Umbilical cord (tissue), 2 donors: ENCODE measurements around the gene SLC26A2. TPM values are rescaled to one million over a fixed set of nuclear protein-coding genes. Genes with fewer than 3 reads are reported as not detected.
"Not testable (repeated sequence)": the region's sequence is repeated elsewhere in the genome, so short reads cannot be mapped to it uniquely, and the experiment has no call there.

Experiments
- DNase-seq: peaks from one replicate; pipeline ENCODE4 v3.0.0-alpha.2; 2015; ENCODE audit warnings: low spot score
- total RNA-seq: library from RNA; depleted of rRNA; stranded (reverse); fragments of >200 nt; gene quantifications from one replicate; pipeline ENCODE4 v1.2.3, GENCODE V29; 2014; ENCODE audit warnings: low replicate concordance; ENCODE audit not compliant: insufficient read depth

Gene SLC26A2
- total RNA-seq, 1 donor from 2014 or later: 32.5 TPM

DNA sequence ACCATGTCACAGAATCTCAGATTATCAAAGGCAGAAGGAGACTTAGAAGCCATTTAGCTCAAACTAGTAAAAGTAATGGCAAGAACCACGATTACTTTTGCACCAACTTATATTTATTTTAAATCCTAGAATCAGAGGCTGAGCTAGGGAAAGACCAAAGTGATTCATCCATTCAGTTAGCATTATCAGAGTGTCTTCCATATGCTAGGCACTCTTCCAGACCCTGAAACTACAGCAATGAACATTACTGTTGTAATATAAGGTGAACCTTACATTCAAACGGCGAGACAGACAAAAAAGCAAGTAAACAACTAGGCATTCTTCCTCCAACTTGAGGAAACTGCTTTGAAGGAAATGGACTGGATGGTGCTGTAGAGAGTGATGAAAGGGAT is 23.9 kb upstream of the SLC26A2 start:
- peak; percentile 41 for DNase-seq

DNA sequence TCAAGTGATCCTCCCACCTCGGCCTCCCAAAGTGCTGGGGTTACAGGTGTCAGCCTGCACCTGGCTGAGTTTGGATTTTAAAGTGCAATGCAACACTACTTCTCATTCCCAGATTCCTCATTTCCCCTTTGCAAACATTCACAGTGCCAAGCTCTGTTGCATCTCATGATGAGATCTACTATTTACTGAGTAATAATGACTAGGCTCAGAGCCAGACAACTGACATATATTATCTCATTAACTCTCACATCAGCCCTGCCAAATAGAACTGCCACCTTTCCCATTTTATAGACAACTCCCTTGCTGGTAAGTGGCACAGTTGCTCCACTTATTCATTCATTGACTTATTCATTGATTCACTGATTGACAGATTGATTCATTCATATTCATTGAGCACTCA is 22.9 kb upstream of the SLC26A2 start:
- DNase-seq: no peak

DNA sequence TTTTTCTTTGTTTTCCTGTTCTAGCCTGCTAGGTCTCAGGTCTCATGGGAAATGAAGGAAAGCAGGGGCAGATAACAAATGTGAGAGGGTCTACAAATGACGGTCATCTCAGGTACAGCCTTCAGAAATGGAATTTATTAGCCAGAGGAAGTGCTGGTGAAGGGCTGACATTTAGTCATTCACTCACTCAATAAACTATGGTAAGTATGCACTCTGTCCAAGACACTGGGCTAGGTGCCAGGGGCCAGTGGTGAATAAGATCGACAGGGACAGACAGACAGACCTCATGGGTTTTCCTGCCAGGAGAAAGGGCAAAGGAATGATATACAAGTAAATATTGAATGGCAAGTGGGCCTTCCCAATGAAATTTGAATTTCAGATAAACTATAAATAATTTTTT is 22.3 kb upstream of the SLC26A2 start:
- DNase-seq: no peak

DNA sequence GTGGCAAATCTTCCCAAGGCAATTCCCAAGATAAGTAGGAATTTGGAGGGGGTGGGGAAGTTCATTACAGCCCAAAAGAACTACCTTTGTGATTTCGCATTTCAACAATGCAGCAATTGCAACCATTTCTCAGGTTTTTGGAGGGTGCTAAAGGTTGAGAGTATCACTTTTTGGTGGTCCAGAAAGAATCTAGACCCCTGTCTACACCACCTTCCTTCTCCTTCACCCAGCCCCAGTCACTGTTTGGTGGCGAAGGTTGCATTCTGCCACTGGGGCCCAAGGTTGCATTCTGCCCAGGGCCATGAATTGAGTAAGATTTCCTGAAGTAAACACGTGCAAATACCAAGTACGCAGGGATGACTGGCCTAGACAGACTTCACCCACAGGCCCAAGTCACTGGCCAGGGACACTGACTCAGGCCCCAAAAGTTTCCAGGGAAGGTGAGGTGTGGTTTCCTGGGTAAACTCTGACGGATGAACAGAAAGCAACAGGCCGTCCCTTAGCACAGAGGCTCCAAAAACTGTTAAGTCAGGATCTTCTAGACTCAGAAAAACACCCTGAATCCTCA is 21.7 kb upstream of the SLC26A2 start:
- no peak for DNase-seq

DNA sequence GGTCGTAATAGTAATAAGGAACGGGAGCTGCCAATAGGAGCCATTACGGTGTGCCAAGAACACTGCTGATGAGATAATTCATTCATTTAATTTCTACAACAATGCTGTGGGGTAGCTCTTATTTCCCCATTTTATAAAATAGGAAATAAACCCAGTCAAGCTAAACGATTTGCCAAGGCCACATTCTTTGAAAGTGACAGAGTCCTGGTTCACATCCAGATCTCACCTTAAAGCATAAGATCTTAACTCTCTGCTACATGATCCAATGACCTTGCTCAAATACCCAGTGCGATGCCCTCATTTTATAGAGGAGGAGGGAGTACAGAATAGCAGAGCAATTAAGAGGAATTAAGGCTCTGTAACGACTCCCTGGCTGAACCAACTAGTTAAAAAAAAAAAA is 21.0 kb upstream of the SLC26A2 start:
- no peak for DNase-seq

DNA sequence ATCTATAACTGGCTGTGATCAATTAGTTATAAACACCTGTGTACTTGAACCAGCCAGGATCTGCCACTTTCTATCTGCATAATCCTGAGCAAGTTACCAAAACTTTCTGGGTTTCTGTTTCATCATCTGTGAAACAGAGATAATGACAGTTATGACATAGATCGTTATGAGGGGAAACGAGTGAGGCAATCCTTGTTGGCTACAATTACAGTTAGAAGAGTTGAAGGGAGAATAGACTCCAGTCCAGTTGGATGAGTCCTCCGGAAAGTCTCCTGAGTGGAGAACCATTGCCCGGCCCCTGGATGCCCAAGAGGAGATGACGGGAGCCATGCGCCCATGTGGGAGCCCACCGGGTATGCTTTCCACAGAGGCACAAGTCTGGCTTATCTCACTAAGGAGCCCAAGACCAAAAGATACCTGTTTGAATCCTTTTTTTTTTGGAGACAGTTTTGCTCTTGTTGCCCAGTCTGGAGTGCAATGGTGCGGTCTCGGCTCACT is 20.4 kb upstream of the SLC26A2 start:
- no peak for DNase-seq

DNA sequence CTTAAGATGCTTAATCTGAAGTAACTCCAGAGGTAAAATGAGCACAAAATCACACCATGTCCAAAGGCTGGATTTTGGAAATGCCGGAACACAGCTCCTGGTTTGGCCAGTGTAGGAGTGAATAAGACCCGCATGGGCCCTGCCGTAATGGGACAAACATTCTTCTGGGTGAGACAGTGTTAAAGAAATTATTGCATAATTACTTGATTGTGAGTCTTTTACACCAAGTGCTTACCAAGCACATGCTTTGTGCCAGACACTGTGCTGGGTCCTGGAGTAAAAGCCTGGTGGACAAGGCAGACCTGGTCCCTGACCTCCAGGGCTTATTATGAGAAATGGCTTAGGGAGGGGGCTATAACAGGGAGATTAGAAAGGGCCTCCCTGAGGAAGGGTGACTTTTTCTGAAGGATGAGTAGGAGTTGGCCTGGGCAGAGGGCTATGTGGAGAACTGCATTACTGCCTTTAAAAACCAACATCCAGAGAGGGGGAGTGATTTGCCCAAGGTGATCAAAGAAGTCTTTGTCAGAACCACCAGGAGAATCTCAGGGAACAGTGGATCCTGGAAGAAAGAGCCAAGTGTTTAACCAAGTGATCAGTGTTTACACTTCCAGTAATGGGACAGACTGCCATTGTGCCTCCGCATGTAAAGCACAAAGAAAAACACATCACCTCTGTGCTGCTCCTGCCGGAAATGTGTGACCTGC is 19.5 kb upstream of the SLC26A2 start:
- no peak for DNase-seq

DNA sequence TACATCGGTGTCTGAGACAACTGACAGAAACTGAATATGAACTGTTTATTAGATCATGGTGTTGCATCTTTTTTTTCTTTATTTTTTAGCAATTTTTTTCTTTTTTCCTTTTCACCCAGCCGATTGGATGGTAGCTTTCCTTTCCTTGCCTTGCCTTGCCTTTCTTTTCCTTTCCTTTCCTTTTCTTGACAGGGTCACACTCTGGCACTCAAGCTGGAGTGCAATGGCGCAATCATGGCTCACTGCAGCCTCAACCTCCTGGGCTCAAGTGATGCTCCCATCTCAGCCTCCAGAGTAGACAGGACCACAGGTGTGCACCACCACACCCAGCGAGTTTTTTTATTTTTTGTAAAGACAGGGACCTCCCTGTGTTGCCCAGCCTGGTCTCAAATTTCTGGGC is 18.8 kb upstream of the SLC26A2 start:
- DNase-seq: no peak

DNA sequence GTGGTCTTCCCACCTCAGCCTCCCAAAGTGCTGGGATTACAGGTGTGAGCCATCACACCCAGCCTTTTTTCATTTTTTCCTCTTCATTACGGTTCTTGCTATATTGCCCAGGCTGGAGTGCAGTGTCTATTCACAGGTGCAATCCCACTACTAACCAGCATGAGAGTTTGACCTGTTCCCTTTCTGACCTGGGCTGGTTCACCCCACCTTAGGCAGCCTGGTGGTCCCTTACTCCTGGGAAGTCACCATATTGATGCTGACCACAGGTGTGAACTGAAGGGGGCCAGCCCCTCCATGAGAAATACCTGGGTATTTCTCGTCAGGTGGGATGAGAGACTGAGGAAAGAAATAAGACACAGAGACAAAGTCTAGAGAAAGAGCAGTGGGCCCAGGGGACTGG is 18.4 kb upstream of the SLC26A2 start:
- no peak for DNase-seq

DNA sequence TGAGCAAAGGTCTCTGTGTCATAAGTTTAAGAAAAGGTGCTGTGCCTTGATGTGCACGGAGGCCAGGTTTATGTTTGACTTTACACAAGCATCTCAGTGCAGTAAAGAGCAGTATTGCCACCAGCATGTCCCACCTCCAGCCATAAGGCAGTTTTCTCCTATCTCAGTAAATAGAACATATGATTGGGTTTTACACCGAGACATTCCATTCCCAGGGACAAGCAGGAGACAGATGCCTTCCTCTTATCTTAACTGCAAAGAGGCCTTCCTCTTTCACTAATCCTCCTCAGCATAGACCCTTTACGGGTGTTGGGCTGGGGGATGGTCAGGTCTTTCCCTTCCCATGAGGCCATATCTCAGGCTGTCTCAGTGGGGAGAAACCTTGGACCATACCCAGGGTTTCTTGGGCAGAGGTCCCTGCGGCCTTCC is 17.8 kb upstream of the SLC26A2 start:
- not testable (repeated sequence) for DNase-seq

DNA sequence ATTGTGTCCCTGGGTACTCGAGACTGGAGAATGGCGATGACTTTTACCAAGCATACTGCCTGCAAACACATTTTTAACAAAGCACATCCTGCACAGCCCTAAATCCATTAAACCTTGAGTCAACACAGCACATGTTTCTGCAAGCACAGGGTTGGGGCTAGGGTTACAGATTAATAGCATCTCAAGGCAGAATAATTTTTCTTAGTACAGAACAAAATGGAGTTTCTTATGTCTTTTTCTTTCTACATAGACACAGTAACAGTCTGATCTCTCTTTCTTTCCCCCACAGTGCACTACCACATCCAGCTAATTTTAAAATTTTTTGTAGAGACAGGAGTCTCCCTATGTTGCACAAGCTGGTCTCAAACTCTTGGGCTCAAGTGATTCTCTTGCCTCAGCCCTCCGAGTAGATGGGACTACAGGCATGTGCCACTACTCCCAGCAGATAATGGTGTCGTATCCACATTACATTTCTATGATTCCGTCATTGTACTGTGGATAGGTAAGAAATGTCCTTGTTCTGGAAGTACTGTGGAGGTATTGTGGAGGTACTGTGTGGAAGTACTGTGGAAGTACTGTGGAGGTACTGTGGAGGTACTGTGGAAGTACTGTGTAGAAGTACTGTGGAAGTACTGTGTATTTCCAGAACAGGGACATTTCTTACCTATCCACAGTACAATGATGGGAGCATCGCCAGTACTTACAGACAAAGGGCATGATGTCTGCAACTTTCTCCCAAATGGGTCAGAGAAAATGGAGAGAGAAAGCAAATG is 17.2 kb upstream of the SLC26A2 start:
- DNase-seq: not testable (repeated sequence)

DNA sequence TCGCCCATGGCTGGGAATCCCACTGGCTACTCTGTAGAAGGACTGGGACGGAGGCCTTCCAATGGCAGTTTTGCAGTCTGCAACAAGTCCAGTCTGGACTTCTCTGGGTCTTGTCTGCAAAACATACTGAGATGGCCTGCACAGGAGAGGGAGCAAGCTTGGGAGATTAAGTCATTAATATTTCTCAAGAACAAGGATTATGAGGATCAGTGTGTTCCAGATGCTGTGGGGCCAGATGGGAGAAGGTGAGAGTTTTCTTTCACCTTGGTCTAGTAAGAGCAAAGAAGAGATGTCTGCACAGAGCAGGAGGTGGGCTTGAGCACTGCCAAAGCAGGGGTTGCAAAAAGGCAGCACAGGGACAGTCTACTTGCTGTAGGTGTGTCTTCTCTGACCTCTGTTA is 15.9 kb upstream of the SLC26A2 start, which contains the start of gene PDE6A:
PDE6A (minus strand) TSS at position 128 of the 400 bp plus-strand sequence; CDS start at position 8, 120 bp downstream.
- DNase-seq: no peak

DNA sequence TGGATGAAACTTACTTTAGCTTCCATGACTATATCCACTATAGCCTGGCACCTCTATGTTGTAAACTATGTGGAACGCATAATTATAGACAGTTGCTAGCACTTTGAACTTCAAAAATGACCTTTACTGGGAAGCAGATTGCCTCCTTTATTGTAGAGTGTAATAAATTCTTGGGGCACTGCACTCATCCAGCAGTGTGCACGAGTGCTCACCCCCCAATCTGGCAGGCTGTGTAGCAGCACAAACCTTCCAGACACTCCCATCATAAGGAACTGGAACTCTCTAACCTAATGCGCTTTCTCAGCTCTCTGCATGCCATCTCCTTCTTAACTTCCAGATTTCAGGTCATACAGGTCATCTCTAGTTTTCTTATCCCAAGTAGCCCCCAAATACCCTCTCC is 14.4 kb upstream of the SLC26A2 start:
- DNase-seq: no peak

DNA sequence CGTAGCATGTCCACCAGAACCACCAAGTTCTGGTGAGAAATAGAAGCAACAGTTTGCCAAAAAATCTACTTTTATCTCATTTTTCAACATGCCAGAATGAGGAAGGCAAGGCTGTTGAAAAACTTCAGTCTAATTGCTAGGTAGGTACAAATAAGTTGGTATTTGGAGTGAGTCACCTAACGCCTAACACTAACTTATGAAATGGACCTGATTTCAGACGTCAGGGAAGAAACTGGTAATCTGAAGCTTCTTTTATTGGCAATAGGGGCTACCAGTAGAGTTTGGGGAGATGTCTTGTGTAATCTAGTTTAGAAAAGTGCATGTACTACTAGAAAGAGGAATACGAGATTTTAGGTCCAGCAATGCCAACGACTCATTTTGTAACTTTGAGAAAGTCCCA is 11.6 kb upstream of the SLC26A2 start:
- no peak for DNase-seq

DNA sequence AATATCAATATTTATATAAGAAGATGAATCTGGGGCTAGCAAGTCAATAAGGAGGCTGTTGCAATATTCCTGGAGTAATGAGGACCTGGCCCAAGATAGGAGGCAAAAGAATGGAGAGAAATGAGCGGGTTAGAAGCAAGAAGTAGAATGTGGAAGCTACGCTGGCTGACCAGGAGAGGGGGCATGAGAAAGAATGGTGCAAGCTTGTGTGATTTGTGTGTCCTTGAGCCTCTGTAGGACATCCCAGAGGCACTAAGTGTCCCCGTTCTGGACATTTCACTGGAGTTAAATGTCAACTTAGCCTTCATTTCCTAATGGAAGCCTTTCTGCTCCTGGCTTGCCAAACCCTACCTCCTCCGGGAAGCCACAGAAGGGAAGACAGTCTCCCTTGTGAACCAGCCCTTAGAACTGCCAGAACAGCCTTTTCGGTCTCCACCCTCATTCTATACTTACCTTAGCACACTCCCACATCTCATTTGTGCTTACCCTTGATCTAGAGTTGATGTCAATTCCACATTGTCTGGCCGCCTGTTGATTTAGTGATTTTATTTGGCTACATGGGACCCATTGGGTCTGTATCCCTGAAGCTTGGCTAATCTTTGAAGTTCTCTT is 9.3 kb upstream of the SLC26A2 start:
- no peak for DNase-seq

DNA sequence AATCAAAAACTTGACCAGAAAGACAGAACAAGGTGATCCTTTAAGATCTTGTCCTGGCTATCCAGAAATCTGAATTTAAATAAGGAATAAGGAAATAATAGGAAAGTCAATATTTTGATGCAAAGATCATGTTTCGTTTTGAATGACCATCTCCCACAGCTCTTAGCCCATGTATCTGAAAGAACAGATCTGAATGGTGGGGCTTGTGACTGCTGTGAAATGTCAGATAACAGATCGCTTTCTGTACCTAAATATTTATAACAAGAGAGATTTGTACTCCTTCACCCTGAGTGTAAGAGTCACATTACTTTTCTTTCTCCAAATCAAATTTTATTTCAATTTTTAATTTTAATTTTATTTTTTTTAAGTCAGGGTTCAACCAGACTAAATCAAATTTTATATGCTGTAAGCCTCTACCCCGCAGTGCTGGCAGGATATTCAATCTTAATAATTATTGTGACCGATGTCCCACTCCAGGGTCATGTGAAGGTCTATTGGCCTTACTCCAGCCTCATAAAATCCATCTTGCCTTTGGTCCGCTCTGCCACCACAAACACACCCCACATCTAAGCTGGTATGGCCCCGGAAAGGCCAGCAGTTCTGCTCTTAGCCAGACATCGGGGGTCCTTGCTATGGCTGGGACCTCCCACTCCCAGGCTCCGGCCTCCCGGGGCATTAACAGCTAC is 7.0 kb upstream of the SLC26A2 start:
- no peak for DNase-seq

DNA sequence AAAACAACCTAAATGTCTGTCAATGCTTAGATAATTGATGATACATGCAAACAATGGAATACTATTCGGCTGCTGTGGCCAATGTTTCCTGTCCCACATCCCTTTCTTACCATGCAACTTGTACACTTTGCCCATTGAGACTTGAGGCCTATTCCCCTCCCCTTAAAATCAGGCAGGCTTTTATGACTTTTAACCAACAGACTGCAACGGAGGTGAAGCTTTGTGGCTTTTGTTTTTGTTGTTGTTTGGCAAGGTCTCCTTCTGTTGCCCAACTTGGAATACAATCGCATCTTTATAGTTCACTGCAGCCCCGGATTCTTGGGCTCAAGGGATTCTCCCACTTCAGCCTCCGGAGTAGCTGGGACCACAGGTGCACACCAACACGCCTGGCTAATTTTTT is 5.8 kb upstream of the SLC26A2 start:
- no peak for DNase-seq

DNA sequence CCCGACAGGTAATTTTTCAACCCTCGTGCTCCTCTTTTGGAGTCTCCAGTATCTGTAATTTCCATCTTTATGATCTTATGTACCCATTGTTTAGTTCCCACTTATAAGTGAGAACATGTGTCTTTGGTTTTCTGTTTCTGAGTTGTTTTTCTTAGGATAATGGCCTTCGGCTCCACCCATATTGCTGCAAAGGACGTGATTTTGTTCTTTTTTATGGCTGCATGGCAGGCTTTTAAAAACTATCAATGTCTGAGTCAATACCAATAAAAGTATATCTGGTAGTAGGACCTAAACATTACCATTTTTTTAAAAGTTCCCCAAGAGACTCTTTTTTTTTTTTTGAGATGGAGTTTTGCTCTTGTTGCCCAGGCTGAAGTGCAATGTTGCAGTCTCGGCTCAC is 3.9 kb upstream of the SLC26A2 start:
- DNase-seq: no peak

DNA sequence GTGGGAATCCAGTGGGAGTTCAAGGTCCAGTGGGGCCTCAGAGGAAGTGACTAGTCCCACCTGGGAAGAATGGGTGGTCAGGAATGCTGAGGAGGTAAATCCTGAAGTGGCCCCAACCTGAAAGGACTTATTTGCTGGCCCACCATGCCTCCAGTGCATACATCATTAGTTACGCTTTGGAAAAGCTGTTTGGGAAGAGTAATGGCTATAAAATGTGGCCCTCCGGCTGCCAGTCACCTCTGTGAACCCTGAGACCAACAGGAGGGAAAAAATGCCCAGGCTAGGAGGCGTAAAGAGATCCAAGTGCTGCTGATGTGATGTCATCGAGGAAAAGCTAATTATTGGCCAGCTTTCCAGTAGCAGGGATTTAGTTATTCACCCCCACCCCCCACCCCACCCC is 2.7 kb upstream of the SLC26A2 start:
- DNase-seq: no peak

DNA sequence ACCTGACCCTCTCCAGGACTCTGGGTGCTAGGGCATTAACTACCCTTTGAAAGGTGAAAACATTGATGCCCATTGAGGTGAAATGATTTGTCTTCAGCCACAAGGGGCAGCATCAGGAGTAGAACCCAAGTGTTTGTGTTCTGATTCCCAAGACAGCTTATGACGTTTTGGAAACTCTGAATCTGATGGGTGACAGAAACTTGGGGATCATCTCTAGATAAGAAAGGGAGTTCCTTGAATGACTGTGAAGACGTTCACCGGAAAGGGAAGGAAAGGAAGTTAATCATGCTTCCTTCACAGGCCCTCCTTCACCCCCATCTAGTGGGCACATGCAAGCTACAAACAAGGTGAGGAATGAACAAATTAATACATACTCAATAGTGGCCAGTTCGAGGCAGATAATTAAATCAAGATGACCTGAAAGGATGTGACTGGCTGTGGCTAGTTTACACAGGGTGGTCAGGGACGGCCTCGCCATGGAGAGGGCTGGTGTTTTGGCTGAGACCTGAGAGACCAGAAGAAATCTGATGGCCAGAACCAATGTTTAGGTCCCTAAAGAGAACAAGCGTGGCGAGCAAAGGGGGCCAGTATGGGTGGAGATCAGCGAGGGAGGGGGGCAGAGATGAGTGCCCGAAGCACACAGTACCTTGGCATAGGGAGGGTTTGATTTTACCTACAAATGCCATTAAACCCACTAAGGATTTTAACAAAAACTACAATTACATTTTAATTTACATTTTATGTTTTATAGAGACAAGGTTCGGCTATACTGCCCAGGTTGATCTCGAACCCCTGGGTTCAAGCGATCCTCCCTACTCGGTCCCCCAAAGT is 937 bp upstream of the SLC26A2 start:
- DNase-seq: peak; percentile 74
